HCT116 (cell line): ENCODE data around the gene ABCG8. TPM values are rescaled to one million over a fixed set of nuclear protein-coding genes. Genes with fewer than 3 reads are reported as not detected.

Experiments used
- ATAC-seq: fragments of 200-7000 bp; cut with Tn5 transposase; 2 replicates; pipeline ENCODE4 v1.9.1; 2020; ENCODE audit warnings: mild to moderate bottlenecking, moderate library complexity
- BruUV-seq: library from RNA; stranded (reverse); fragments of 400-500 nt; replicated peaks from 2 replicates; lab custom pipeline; 2021; lab: Mats Ljungman, UMichigan
- CTCF ChIA-PET: fragments of 300-600 bp; sonication (Branson Sonifier 250); formaldehyde crosslinking; loops from one replicate; lab custom pipeline; 2021; ENCODE audit warnings: antibody characterized with exemption; lab: Charles Lee
- POLR2A ChIA-PET: fragments of 300-600, 350-600 bp; sonication (Branson Sonifier 250); formaldehyde crosslinking; loops from one replicate; lab custom pipeline; 2021; ENCODE audit warnings: antibody characterized with exemption; lab: Charles Lee
- RAD21 ChIA-PET, 2 experiments: fragments of 300-600 bp; sonication (Branson Sonifier 250); formaldehyde crosslinking; loops; one replicate each; lab custom pipeline; 2023; ENCODE audit warnings: low total read pairs in 2 of 2; ENCODE audit not compliant: uncharacterized antibody in 2 of 2, unreplicated experiment in 2 of 2, low non-redundant PET in 1 of 2; lab: Charles Lee
- DNase-seq: peaks from one replicate; pipeline ENCODE4 v3.0.0-alpha.2; 2010; ENCODE audit warnings: low read depth, low spot score
- H2AFZ ChIP-seq: fragments of 200-600 bp; shearing (Covaris generic), sonication (generic); 2 replicates; pipeline ENCODE4 v1.6.1; 2017; ENCODE audit warnings: low read depth, mixed run types, mixed read lengths, antibody characterized with exemption, low read length; ENCODE audit not compliant: poor library complexity, severe bottlenecking
- H3K27ac ChIP-seq: 2 replicates; pipeline ENCODE4 v1.5.1; 2012; ENCODE audit warnings: low read depth, low read length
- H3K27me3 ChIP-seq: fragments of 200-600 bp; sonication (generic); 2 replicates; pipeline ENCODE4 v1.6.1; 2016; ENCODE audit warnings: mixed run types, low read length, mixed read lengths; ENCODE audit not compliant: insufficient read depth
- H3K36me3 ChIP-seq, 2 experiments: fragments of 200-500 bp in 1 of 2; fragments of 200-600 bp in 1 of 2; sonication (Bioruptor generic) in 1 of 2; sonication (generic) in 1 of 2; 2 replicates each; pipeline versions ENCODE4 v1.5.1 to v1.6.1; 2014 to 2016; ENCODE audit warnings: low read length in 2 of 2, inconsistent platforms in 1 of 2, mixed read lengths in 1 of 2, mixed run types in 1 of 2; ENCODE audit not compliant: insufficient read depth in 2 of 2, control insufficient read depth in 1 of 2
- H3K4me1 ChIP-seq, 2 experiments: fragments of 200-600 bp in 1 of 2; sonication (generic) in 1 of 2; 2 replicates each; pipeline versions ENCODE4 v1.5.1 to v1.6.1; 2012 to 2017; ENCODE audit warnings: low read length in 2 of 2, inconsistent platforms in 1 of 2, mild to moderate bottlenecking in 1 of 2, mixed read lengths in 1 of 2, mixed run types in 1 of 2, moderate library complexity in 1 of 2; ENCODE audit not compliant: insufficient read depth in 2 of 2, control insufficient read depth in 1 of 2
- H3K4me2 ChIP-seq: fragments of 200-600 bp; sonication (generic); 2 replicates; pipeline ENCODE4 v1.6.1; 2017; ENCODE audit warnings: mixed run types, low read length, mixed read lengths
- H3K4me3 ChIP-seq, 2 experiments: fragments of 200-600 bp in 1 of 2; sonication (generic) in 1 of 2; replicated peaks in 1 of 2; 2 replicates each; pipeline ENCODE4 v1.5.1; 2011 to 2016; ENCODE audit warnings: low read length in 2 of 2, control low read depth in 1 of 2, low read depth in 1 of 2, mild to moderate bottlenecking in 1 of 2, mixed read lengths in 1 of 2, mixed run types in 1 of 2
- H3K79me2 ChIP-seq: fragments of 200-600 bp; sonication (generic); 2 replicates; pipeline ENCODE4 v1.6.1; 2017; ENCODE audit warnings: mild to moderate bottlenecking, mixed run types, low read length, moderate library complexity, mixed read lengths; ENCODE audit not compliant: insufficient read depth
- H3K9ac ChIP-seq: fragments of 200-600 bp; sonication (generic); 2 replicates; pipeline ENCODE4 v1.6.1; 2016; ENCODE audit warnings: low read length, mixed read lengths
- H3K9me2 ChIP-seq: fragments of 200-600 bp; sonication (generic), shearing (Covaris generic); 2 replicates; pipeline ENCODE4 v1.6.1; 2017; ENCODE audit warnings: mixed run types, mild to moderate bottlenecking, moderate library complexity; ENCODE audit not compliant: insufficient read depth
- H3K9me3 ChIP-seq, 2 experiments: fragments of 200-500 bp in 1 of 2; fragments of 200-600 bp in 1 of 2; sonication (Bioruptor generic) in 1 of 2; sonication (generic) in 1 of 2; 2 replicates each; pipeline ENCODE4 v1.6.1; 2014 to 2017; ENCODE audit warnings: low read length in 2 of 2, mixed read lengths in 2 of 2, inconsistent platforms in 1 of 2, low read depth in 1 of 2, mild to moderate bottlenecking in 1 of 2, mixed run types in 1 of 2, moderate library complexity in 1 of 2; ENCODE audit not compliant: control insufficient read depth in 1 of 2, insufficient read depth in 1 of 2
- H4K20me1 ChIP-seq: fragments of 200-600 bp; sonication (generic), shearing (Covaris generic); 2 replicates; pipeline ENCODE4 v1.6.1; 2017; ENCODE audit warnings: mixed run types, mild to moderate bottlenecking, moderate library complexity; ENCODE audit not compliant: insufficient read depth
- CTCF ChIP-seq, 3 experiments: fragments of 200-600 bp in 1 of 3; sonication (generic) in 1 of 3; IDR thresholded peaks in 2 of 3; conservative IDR thresholded peaks in 1 of 3; 2 replicates each; pipeline ENCODE4 v1.5.1; 2012 to 2017; ENCODE audit warnings: low read depth in 2 of 3, low read length in 2 of 3, antibody characterized with exemption in 1 of 3, borderline replicate concordance in 1 of 3, control low read depth in 1 of 3, mild to moderate bottlenecking in 1 of 3, mixed read lengths in 1 of 3, mixed run types in 1 of 3, moderate library complexity in 1 of 3; ENCODE audit not compliant: insufficient read depth in 1 of 3
- EZH2 ChIP-seq: fragments of 200-600 bp; sonication (generic); IDR thresholded peaks from 2 replicates; pipeline ENCODE4 v1.6.1; 2017; ENCODE audit warnings: antibody characterized with exemption, mixed run types
- FOSL1 ChIP-seq: IDR thresholded peaks from 2 replicates; pipeline ENCODE4 v1.6.1; 2012; ENCODE audit warnings: low read depth
- POLR2A ChIP-seq: IDR thresholded peaks from 2 replicates; pipeline ENCODE4 v1.7.0; 2011; ENCODE audit warnings: borderline replicate concordance; ENCODE audit not compliant: insufficient read depth, insufficient read length; ENCODE audit errors: extremely low read depth
- RAD21 ChIP-seq: IDR thresholded peaks from 2 replicates; pipeline ENCODE4 v1.6.1; 2012; ENCODE audit warnings: low read depth, mild to moderate bottlenecking
- SP1 ChIP-seq: IDR thresholded peaks from 2 replicates; pipeline ENCODE4 v1.6.1; 2012; ENCODE audit warnings: low read depth
- SRF ChIP-seq: IDR thresholded peaks from 2 replicates; pipeline ENCODE4 v1.6.1; 2012; ENCODE audit warnings: low read depth
- TCF7L2 ChIP-seq: IDR thresholded peaks from 2 replicates; pipeline ENCODE4 v1.7.0; 2011; ENCODE audit warnings: borderline replicate concordance, inconsistent platforms; ENCODE audit not compliant: insufficient read depth, insufficient read length; ENCODE audit errors: extremely low read depth
- ZFX ChIP-seq: fragments of 450-650 bp; IDR thresholded peaks from 2 replicates; pipeline ENCODE4 v1.6.1; 2017
- intact Hi-C: fragments of 100-400 bp; cut with micrococcal nuclease; formaldehyde crosslinking; loops from 2 replicates; pipeline ENCODE4 v1.10.0; 2022
- total RNA-seq: library from RNA; stranded (reverse); gene quantifications from one replicate; pipeline ENCODE4 v1.2.1, GENCODE V29; 2021; ENCODE audit not compliant: unreplicated experiment
- TF ChIP-seq, protein P1 (sequence below): IDR thresholded peaks from 2 replicates; pipeline ENCODE4 v1.6.1; 2012
- TF ChIP-seq, protein P2 (sequence below): IDR thresholded peaks from 2 replicates; pipeline ENCODE4 v1.6.1; 2011; ENCODE audit warnings: mild to moderate bottlenecking, low read length, moderate library complexity; ENCODE audit not compliant: insufficient replicate concordance; ENCODE audit errors: extremely low read depth

Gene ABCG8
- total RNA-seq, 1 experiment from 2014 or later: 0.05 TPM

DNA sequence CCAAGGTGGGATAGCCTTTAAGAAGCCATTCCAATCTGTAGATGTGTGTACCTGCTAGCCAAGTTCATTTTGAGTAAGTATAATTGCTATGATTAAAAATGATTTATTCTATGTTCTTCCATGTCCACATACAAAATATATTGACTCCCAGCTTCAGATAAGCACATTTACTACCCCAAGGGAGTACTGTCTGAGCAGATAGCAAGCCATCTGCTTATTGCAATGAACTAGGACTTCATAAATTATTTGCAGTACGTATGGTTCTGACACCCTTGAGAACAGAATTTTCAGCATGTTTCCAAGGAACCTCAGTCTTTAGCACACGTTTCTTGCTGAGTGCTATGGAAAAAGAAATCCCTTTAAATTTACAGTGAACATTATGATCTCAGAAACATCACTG is 28.3 kb upstream of the ABCG8 start (continued):
- no peak for TF ChIP-seq EZH2
- no peak for TF ChIP-seq ZFX
- TF ChIP-seq RAD21: no peak
- no peak for TF ChIP-seq POLR2A
- TF ChIP-seq FOSL1: no peak
- no peak for TF ChIP-seq SP1

DNA sequence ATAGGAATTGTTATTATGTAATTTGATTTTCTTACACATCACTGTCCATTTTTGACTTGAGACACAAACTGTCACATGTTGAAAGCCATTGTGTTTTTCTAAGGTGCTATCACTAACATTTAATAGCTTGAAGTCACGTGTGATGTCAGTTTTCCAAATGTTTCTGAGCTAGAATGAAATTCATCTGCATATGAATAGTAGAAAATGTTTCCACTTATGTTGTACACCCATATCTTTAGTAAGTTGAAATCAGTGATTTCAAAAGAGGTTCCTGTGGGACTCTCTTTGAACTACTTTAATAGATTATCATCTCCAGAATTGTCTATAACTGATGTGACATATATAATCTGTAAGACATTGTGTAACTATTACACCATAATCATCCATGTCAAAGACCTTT is 27.9 kb upstream of the ABCG8 start:
- ChIA-PET CTCF (no interaction called here), POLR2A (no interaction called here), RAD21 (no interaction called here)
- Histone ChIP-seq H3K9ac (no peak overlapping the region), H3K9me3 (no peaks in the 10 kb centered on the region), H3K27ac (no peak overlapping the region), H2AFZ (no peak overlapping the region), H3K9me2 (no peaks in the 10 kb centered on the region), H3K4me1 (no peaks in the 10 kb centered on the region), H3K79me2 (no peaks in the 10 kb centered on the region), H3K27me3 (no peaks in the 10 kb centered on the region), H4K20me1 (no peaks in the 10 kb centered on the region), H3K36me3 (no peaks in the 10 kb centered on the region), H3K4me3 (no peak overlapping the region), H3K4me2 (no peak overlapping the region)
- DNase-seq: no peak
- BruUV-seq: no TSS peak
- TF ChIP-seq, protein P1, sequence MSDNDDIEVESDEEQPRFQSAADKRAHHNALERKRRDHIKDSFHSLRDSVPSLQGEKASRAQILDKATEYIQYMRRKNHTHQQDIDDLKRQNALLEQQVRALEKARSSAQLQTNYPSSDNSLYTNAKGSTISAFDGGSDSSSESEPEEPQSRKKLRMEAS: no peak
- no peak for TF ChIP-seq TCF7L2
- TF ChIP-seq SRF: no peak
- TF ChIP-seq RAD21: no peak
- no peak for TF ChIP-seq CTCF (IDR thresholded peaks at IDR 0.05 in 2 of 3, conservative IDR thresholded peaks at IDR 0.05 in 1 of 3; ENCODE audit: borderline replicate concordance in 1 of 3, insufficient read depth in 1 of 3, low read depth in 2 of 3, low read length in 2 of 3)
- TF ChIP-seq, protein P2, sequence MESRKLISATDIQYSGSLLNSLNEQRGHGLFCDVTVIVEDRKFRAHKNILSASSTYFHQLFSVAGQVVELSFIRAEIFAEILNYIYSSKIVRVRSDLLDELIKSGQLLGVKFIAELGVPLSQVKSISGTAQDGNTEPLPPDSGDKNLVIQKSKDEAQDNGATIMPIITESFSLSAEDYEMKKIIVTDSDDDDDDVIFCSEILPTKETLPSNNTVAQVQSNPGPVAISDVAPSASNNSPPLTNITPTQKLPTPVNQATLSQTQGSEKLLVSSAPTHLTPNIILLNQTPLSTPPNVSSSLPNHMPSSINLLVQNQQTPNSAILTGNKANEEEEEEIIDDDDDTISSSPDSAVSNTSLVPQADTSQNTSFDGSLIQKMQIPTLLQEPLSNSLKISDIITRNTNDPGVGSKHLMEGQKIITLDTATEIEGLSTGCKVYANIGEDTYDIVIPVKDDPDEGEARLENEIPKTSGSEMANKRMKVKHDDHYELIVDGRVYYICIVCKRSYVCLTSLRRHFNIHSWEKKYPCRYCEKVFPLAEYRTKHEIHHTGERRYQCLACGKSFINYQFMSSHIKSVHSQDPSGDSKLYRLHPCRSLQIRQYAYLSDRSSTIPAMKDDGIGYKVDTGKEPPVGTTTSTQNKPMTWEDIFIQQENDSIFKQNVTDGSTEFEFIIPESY: no peak
- no peak for ATAC-seq
- intact Hi-C loops: no loop called here
